ENCODE data around the gene RNASEH1.

Gene RNASEH1

DNA sequence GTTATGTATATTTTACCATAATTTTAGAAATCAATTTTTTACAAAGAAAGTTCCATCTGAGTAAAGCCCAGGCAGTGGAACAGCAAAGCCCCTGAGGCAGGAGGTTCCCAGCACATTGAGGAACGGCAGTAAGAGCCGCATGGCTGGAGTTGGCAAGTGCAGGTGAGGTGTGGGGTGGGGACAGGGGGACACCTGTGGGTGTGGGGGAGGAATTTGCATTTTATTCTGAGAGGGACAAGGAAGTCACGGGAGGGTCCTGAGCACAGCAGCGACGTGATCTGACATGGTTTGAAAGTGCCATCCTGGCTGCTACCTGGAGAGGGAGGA is 22.7 kb downstream of the RNASEH1 start:
- peaks cover 8% of the 10 kb centered on the region for H3K36me3 ChIP-seq (ENCODE audit: insufficient read depth, low read length)
- H2AFZ ChIP-seq (ENCODE audit: low read depth, low read length): no peak overlapping the region
- no peaks in the 10 kb centered on the region for H3K9me3 ChIP-seq (ENCODE audit: low read length)
- H3K4me1 ChIP-seq (ENCODE audit: insufficient read depth, low read length): peaks cover 8% of the 10 kb centered on the region
- peak overlapping the region; percentile 51 for H3K4me3 ChIP-seq (ENCODE audit: low read length)
- H3K27me3 ChIP-seq (ENCODE audit: insufficient read depth, low read length): no peaks in the 10 kb centered on the region

DNA sequence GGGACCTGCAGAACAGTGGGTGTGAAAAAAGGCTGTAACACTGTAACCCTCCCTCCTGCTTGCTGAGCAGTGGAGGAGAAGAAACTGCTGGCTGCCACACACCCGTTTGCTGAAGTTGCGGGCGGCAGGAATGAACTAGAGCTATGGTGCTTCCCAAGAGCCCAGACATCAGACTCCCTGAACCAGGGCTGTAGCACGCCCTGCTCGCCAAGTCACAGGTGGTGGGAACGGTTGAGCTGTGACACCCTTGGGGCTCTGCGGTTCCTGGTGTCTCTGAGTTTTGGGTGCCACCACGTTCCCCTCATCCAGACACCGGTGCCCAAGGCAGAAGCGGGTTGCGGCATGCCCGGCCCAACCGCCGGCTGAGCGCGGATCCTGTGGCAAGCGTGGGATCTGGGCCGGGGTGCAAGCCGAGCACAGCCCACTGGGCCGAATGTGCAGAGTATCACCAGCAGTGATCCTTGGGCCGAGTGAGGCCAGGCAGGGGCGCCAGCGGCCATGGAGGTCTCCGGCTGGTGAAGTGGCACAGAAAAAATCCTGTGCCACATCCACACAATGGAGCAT is 23.8 kb downstream of the RNASEH1 start:
- Histone ChIP-seq H3K4me1 (ENCODE audit: insufficient read depth, low read length) (peaks cover 8% of the 10 kb centered on the region), H3K27me3 (ENCODE audit: insufficient read depth, low read length) (no peaks in the 10 kb centered on the region), H3K9me3 (ENCODE audit: low read length) (no peaks in the 10 kb centered on the region), H3K4me3 (ENCODE audit: low read length) (no peak overlapping the region), H2AFZ (ENCODE audit: low read depth, low read length) (no peak overlapping the region), H3K36me3 (ENCODE audit: insufficient read depth, low read length) (peaks cover 4% of the 10 kb centered on the region)

DNA sequence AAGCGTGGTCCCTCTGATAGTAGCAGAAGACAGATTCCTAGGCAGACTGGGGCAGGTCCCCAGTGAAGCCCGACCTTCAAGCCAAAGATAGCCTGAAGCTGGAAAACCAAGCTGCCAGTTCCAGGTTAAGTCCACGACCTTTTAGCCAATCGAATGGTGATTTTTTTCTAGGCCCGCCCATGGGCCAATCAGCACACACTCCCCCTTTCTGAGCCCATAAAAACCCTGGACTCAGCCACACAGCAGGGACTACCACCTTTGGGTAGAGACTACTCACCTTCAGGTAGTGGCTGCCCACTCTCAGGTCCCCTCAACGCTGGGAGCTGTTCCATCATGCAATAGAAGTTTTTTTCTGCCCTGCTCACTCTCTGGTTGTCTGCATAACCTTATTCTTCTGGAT is 24.3 kb downstream of the RNASEH1 start:
- peaks cover 8% of the 10 kb centered on the region for H3K4me1 ChIP-seq (ENCODE audit: insufficient read depth, low read length)
- peaks cover 3% of the 10 kb centered on the region for H3K36me3 ChIP-seq (ENCODE audit: insufficient read depth, low read length)
- no peaks in the 10 kb centered on the region for H3K27me3 ChIP-seq (ENCODE audit: insufficient read depth, low read length)
- no peak overlapping the region for H3K4me3 ChIP-seq (ENCODE audit: low read length)
- H3K9me3 ChIP-seq (ENCODE audit: low read length): no peaks in the 10 kb centered on the region
- H2AFZ ChIP-seq (ENCODE audit: low read depth, low read length): no peak overlapping the region

DNA sequence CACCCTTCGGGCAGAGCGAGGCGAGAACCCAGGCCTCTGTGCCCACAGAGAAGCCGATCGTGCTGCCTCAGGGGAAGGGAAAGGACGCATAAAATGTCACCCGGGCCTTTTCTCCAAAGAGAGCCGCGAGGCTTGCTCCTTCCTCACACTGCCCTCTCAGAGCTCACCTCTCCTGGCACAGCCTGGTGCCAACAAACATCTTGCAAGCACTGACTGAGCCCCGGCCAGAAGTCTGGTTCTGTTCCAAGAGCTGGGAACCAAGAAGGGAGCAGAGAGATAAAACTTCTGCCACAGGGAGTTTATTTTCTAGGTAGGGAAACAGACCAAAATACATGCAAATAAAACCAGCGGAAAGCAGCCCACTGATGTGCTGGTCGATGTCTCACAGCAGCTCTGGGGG is 25.2 kb downstream of the RNASEH1 start:
- Histone ChIP-seq H3K4me3 (ENCODE audit: low read length) (no peak overlapping the region), H3K36me3 (ENCODE audit: insufficient read depth, low read length) (peaks cover 3% of the 10 kb centered on the region), H3K4me1 (ENCODE audit: insufficient read depth, low read length) (peaks cover 8% of the 10 kb centered on the region), H3K9me3 (ENCODE audit: low read length) (no peaks in the 10 kb centered on the region), H2AFZ (ENCODE audit: low read depth, low read length) (no peak overlapping the region), H3K27me3 (ENCODE audit: insufficient read depth, low read length) (no peaks in the 10 kb centered on the region)

DNA sequence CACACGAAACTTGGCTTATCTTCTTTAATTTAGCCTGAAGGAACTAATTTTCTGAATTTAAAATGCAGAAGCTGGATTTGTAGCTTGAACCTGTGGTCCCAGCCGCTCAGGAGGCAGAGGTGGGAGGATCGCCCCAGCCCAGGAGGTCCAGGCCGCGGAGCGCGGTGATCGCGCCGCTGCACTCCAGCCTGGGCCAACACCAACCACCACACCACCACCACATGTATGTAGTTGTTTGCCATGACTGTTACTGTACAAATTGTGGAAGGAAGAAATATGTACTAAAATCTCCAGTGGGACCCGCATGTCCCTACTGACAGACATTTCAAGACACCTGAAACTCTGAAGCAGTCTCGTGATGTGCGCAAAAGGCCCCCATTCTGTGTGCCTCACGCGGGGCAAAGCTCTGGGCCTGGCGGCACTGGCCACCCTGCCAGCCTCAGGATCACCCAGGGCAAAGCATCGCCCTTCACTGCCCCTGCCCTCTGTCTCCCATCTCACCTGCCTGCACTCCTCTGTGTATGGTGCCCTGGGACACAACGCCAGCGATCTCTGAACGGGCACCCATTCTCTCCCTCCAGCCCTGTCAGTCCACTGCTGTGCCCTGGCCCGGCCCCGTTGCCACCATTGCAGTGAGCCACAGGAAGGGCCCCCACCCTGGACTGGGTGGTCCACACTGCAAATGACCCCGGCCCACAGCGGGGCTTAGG is 28.7 kb downstream of the RNASEH1 start:
- no peaks in the 10 kb centered on the region for H3K4me1 ChIP-seq (ENCODE audit: insufficient read depth, low read length)
- peaks cover 3% of the 10 kb centered on the region for H3K36me3 ChIP-seq (ENCODE audit: insufficient read depth, low read length)
- no peak overlapping the region for H3K4me3 ChIP-seq (ENCODE audit: low read length)

DNA sequence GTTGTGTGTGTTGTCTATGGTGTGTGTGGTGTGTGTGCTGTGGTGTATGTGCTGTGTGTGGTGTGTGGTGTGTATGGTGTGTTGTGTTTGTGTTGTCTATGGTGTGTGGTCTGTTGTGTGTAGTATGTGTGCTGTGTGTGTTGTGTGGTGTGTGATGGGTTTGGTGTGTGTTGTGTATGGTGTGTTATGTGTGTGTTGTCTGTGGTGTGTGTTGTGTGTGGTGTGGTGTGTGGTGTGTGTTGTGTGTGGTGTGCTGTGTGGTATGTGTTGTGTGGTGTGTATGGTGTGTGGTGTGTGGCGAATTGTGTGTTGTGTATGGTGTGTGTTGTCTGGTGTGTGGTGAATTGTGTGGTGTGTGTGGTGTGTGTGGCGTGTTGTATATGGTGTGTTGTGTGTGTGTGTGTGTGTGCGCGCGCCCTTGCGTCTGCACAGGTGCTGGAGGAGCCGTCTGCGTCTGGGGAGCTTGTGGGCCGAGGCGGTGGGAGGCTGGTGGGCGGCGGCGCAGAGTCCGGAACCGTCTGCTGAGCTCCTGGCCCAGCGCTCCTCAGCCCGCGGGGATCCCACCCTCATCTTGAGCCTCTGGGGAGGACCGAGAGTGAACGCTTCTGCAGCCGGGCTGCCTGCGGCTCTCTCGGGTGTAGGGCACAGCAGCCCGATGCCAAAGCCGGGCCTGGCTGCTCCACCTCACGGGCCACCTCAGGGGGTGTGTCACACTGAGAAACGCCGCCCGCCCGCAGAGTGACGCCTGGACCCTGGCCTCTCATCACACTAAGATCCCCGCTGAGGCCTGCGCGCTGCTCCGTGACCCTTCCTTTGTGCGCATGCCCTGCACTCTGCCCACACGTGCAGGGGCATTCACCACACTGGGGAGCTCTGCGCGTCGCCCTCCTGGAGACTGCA is 30.0 kb downstream of the RNASEH1 start:
- no peaks in the 10 kb centered on the region for H3K9me3 ChIP-seq (ENCODE audit: low read length)
- H3K4me1 ChIP-seq (ENCODE audit: insufficient read depth, low read length): no peaks in the 10 kb centered on the region
- no peak overlapping the region for H3K4me3 ChIP-seq (ENCODE audit: low read length)
- H3K36me3 ChIP-seq (ENCODE audit: insufficient read depth, low read length): no peaks in the 10 kb centered on the region
- no peaks in the 10 kb centered on the region for H3K27me3 ChIP-seq (ENCODE audit: insufficient read depth, low read length)
- H2AFZ ChIP-seq (ENCODE audit: low read depth, low read length): no peak overlapping the region

More for the DNA sequence above, 28.7 kb downstream of the RNASEH1 start:
- H3K9me3 ChIP-seq (ENCODE audit: low read length): no peaks in the 10 kb centered on the region
- no peaks in the 10 kb centered on the region for H3K27me3 ChIP-seq (ENCODE audit: insufficient read depth, low read length)
- H2AFZ ChIP-seq (ENCODE audit: low read depth, low read length): no peak overlapping the region

DNA sequence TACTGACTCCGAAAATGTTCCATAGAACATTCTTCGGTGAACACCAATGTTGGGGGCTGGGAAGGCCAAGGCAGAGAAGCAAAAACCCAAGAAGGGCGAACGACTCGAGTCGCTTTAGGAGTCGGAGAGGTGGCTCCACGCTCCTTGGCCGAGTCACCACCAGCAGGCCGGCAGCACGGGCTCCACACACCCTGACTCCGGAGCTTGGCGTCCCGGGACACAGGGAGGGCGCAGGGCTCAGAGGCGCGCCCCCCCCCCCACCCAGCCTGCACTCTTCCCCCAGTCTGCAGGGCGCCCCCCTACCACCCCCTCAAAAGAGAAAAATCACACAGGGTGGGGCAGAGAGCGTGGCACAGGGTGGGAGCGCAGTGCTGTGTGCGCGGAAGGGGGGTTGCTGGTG is 31.3 kb downstream of the RNASEH1 start:
- Histone ChIP-seq H2AFZ (ENCODE audit: low read depth, low read length) (no peak overlapping the region), H3K27me3 (ENCODE audit: insufficient read depth, low read length) (no peaks in the 10 kb centered on the region), H3K9me3 (ENCODE audit: low read length) (no peaks in the 10 kb centered on the region), H3K4me1 (ENCODE audit: insufficient read depth, low read length) (no peaks in the 10 kb centered on the region), H3K4me3 (ENCODE audit: low read length) (no peak overlapping the region), H3K36me3 (ENCODE audit: insufficient read depth, low read length) (no peaks in the 10 kb centered on the region)

DNA sequence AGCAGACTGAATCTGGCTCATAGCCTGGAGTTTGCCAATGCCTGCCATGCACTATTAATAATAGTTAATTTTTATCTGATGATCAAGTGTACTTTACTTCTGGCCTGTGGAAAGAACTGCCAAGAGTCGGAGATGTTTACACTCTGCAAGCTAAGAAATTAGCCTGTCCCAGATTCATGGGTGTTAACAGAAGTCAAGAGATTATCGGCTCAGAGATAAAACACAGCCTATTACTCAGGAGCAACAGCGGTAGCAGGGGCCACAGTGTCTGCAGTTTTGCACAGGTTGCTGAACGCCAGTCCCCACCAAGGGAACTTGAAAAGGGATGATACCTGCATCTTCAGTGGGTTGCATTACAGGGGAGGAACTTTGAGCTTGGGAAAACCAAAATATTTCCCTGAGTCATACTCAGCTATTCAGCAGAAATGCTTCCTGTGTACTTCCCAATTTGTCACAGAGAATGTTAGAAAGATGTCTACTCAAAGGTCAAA is 34.5 kb downstream of the RNASEH1 start:
- H3K36me3 ChIP-seq (ENCODE audit: insufficient read depth, low read length): no peaks in the 10 kb centered on the region
- H3K4me3 ChIP-seq (ENCODE audit: low read length): no peak overlapping the region
- peaks cover 5% of the 10 kb centered on the region for H3K4me1 ChIP-seq (ENCODE audit: insufficient read depth, low read length)
- no peaks in the 10 kb centered on the region for H3K27me3 ChIP-seq (ENCODE audit: insufficient read depth, low read length)
- H2AFZ ChIP-seq (ENCODE audit: low read depth, low read length): no peak overlapping the region
- H3K9me3 ChIP-seq (ENCODE audit: low read length): no peaks in the 10 kb centered on the region

DNA sequence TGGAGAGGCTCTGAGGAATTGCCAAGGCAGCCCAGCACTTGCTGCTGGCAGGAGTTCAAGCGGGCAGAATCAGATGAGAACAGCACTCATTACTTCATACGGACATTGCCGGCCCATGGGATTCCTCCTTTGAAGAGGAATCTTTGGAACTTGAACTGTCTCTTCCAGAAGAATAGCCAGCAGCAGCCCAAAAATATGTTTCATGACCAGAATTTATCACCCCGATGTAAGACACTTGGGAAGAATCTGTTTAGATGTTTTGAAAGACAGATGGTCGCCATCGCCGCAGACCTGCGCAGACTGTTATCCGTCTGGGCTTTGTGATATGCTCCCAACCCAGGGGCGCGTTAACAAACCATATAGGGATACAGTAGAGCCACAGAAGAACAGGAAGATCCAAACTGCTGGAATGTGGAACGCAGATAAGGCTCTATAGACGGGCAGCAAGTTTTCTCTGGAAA is 35.1 kb downstream of the RNASEH1 start:
- Histone ChIP-seq H2AFZ (ENCODE audit: low read depth, low read length) (no peak overlapping the region), H3K27me3 (ENCODE audit: insufficient read depth, low read length) (no peaks in the 10 kb centered on the region), H3K4me3 (ENCODE audit: low read length) (no peak overlapping the region), H3K9me3 (ENCODE audit: low read length) (no peaks in the 10 kb centered on the region), H3K36me3 (ENCODE audit: insufficient read depth, low read length) (no peaks in the 10 kb centered on the region), H3K4me1 (ENCODE audit: insufficient read depth, low read length) (peaks cover 6% of the 10 kb centered on the region)

DNA sequence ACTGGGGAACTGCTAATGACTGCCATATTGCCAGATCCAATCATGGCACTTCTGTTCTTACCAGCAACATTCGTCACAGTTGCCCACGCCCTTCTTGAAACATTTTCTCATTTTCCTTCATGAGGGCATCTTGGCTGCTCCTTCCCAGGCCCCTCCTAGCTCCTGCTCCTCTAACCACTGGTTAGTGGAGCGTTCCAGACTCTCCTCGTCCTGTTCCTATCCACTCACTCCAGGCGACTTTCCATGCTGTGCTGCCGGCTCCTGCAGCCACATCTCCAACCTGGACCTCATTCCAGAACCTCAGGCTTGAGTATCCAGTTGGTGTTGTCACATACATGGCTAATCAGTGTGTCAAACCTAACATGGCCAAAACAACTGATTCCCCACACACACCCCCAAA is 37.5 kb downstream of the RNASEH1 start:
- no peak overlapping the region for H2AFZ ChIP-seq (ENCODE audit: low read depth, low read length)
- H3K4me3 ChIP-seq (ENCODE audit: low read length): peak overlapping the region; percentile 66
- no peaks in the 10 kb centered on the region for H3K27me3 ChIP-seq (ENCODE audit: insufficient read depth, low read length)
- no peaks in the 10 kb centered on the region for H3K36me3 ChIP-seq (ENCODE audit: insufficient read depth, low read length)
- H3K9me3 ChIP-seq (ENCODE audit: low read length): no peaks in the 10 kb centered on the region
- H3K4me1 ChIP-seq (ENCODE audit: insufficient read depth, low read length): peaks cover 9% of the 10 kb centered on the region

DNA sequence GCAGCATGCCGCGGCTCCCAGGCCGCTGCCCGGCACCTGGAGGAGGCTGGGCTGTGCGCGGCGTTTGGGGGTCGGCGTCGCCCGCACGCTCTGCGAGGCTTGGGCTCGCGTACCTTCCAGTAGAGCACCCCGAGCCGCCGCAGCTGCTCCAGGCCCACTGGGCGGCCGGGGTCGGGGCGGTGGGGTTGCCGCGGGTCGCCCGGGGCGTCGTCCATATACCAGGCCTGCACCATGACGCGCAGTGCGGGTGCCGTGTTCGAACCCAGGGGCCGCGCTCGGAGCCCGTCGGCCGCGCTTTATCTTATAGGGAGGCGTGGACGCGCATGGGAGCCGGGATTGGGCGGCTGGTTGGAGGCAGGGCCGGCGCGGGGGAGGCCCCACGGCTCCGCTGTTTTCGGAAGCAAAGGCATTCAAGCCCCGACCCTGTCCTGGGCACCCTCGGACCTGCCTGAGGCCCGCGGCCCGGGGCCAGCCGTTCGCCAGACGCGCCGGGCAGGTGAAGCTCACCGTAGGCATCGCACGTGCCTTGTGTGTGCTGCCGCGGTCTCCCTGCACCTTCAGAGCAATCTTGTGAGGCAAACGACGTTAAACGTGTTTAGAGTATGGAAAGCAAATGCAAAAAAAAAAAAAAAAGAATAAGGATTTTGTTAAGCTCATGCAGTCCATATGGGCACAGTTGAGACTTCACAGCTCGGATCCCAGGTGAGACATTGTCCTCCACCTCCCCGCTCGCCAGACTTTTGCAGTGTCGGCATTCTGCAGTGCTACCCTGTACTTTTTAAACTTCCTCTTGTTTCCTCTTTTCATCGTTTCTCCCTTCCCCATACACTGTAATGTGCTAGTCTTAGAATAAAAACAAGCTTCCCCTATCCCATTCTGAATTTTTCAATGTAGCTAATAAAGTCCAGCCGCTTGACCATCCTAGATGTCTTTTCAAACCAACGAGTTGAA is 38.6 kb downstream of the RNASEH1 start, which contains the start of gene ADI1:
ADI1 (minus strand) TSS at position 277 of the 951 bp plus-strand sequence; CDS start at position 233, 44 bp downstream.
- H2AFZ ChIP-seq (ENCODE audit: low read depth, low read length): peak within 1 kb of the TSS; percentile 43
- no peaks in the 10 kb centered on the region for H3K9me3 ChIP-seq (ENCODE audit: low read length)
- no peaks in the 10 kb centered on the region for H3K36me3 ChIP-seq (ENCODE audit: insufficient read depth, low read length)
- H3K27me3 ChIP-seq (ENCODE audit: insufficient read depth, low read length): no peaks in the 10 kb centered on the region
- H3K4me1 ChIP-seq (ENCODE audit: insufficient read depth, low read length): peaks cover 9% of the 10 kb centered on the region
- H3K4me3 ChIP-seq (ENCODE audit: low read length): peak within 1 kb of the TSS; percentile 88

DNA sequence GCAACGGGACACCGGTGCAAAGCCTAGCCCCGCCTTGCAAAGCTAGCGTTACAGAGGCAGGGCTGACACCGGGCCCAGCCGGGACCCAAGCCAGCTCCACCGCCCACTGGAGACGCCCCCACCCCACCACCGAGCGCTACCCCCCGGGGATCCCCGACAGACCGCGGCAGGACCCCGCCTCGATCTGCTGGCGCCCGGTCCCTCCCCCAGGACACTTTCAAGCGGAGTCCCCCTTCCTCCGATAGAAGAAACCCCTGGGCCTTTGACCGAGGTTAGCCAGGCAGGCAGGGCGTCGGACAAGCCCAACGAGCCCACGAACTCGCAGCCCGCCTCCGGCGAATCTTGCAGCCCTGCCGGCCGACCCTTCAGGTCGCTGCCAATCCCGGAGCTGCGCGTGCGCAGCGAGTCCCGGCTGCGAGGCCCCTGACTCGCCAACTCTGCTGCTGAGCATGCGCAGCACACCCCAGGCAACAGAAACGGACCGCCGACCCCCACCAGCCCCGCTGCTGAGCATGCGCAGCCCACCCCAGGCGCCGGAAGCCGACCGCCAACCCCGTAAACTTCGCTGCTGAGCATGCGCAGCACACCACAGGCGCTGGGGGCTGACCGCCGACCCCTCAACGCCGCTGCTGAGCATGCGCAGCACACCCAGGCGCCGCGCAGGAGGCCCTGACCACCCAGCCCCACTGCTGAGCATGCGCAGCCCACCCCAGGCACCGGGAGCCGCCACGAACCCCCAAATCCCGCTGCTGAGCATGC is 39.5 kb downstream of the RNASEH1 start:
- no peaks in the 10 kb centered on the region for H3K9me3 ChIP-seq (ENCODE audit: low read length)
- no peaks in the 10 kb centered on the region for H3K27me3 ChIP-seq (ENCODE audit: insufficient read depth, low read length)
- H3K4me1 ChIP-seq (ENCODE audit: insufficient read depth, low read length): peaks cover 9% of the 10 kb centered on the region
- peak overlapping the region; percentile 43 for H2AFZ ChIP-seq (ENCODE audit: low read depth, low read length)
- peaks cover 3% of the 10 kb centered on the region for H3K36me3 ChIP-seq (ENCODE audit: insufficient read depth, low read length)
- H3K4me3 ChIP-seq (ENCODE audit: low read length): peak overlapping the region; percentile 88
